IPS-18c (cell line): ENCODE results near the gene DONSON.

Experiments
- H3K4me3 ChIP-seq: 2 replicates; pipeline ENCODE4 v1.7.0; 2013; ENCODE audit warnings: low read depth, mild to moderate bottlenecking, low read length, moderate library complexity; ENCODE audit not compliant: insufficient read depth
- H3K9me3 ChIP-seq: one replicate; pipeline ENCODE4 v1.6.1; 2013; ENCODE audit warnings: mild to moderate bottlenecking, low read length, moderate library complexity; ENCODE audit not compliant: control insufficient read depth, insufficient read depth

The DONSON gene

GRCh38 chr21:33569991-33570390, 18.5 kb downstream of the DONSON start:
- Histone ChIP-seq H3K9me3 (no peaks in the 10 kb centered on the region), H3K4me3 (no peak overlapping the region)

- no peak overlapping the region for H3K4me3 ChIP-seq
- H3K9me3 ChIP-seq, result no peaks in the 10 kb centered on the region
These were observed 20.0 kb downstream of the DONSON start for GRCh38 chr21:33568448-33568847.

GRCh38 chr21:33567914-33568313, 20.6 kb downstream of the DONSON start:
- Histone ChIP-seq H3K9me3 (no peaks in the 10 kb centered on the region), H3K4me3 (no peak overlapping the region)

GRCh38 chr21:33566514-33566913, 22.0 kb downstream of the DONSON start:
- Histone ChIP-seq H3K4me3 (no peak overlapping the region), H3K9me3 (no peaks in the 10 kb centered on the region)

GRCh38 chr21:33562389-33562788, 26.1 kb downstream of the DONSON start:
- Histone ChIP-seq H3K4me3 (no peak overlapping the region), H3K9me3 (no peaks in the 10 kb centered on the region)

GRCh38 chr21:33561373-33561772, 27.1 kb downstream of the DONSON start:
- Histone ChIP-seq H3K9me3 (no peaks in the 10 kb centered on the region), H3K4me3 (no peak overlapping the region)

- Histone ChIP-seq H3K9me3 (no peaks in the 10 kb centered on the region), H3K4me3 (no peak overlapping the region)
These were observed 27.5 kb downstream of the DONSON start for GRCh38 chr21:33560965-33561364.

GRCh38 chr21:33559813-33560212, 28.7 kb downstream of the DONSON start:
- Histone ChIP-seq H3K9me3 (no peaks in the 10 kb centered on the region), H3K4me3 (no peak overlapping the region)

GRCh38 chr21:33558777-33559421, 29.6 kb downstream of the DONSON start:
- Histone ChIP-seq H3K9me3 (no peaks in the 10 kb centered on the region), H3K4me3 (no peak overlapping the region)

- Histone ChIP-seq H3K4me3 (no peak overlapping the region), H3K9me3 (no peaks in the 10 kb centered on the region)
These were observed 31.0 kb downstream of the DONSON start for GRCh38 chr21:33557447-33557846.

- H3K4me3 ChIP-seq, result no peak overlapping the region
- H3K9me3 ChIP-seq, result no peaks in the 10 kb centered on the region
These were observed 33.5 kb downstream of the DONSON start for GRCh38 chr21:33554982-33555344.

GRCh38 chr21:33554236-33554981, 34.1 kb downstream of the DONSON start:
- Histone ChIP-seq H3K9me3 (no peaks in the 10 kb centered on the region), H3K4me3 (no peak overlapping the region)

- no peaks in the 10 kb centered on the region for H3K9me3 ChIP-seq
- H3K4me3 ChIP-seq, result no peak overlapping the region
These were observed 35.4 kb downstream of the DONSON start for GRCh38 chr21:33552999-33553598.

- Histone ChIP-seq H3K4me3 (no peak overlapping the region), H3K9me3 (no peaks in the 10 kb centered on the region)
These were observed 36.1 kb downstream of the DONSON start for GRCh38 chr21:33552093-33552998.

- Histone ChIP-seq H3K9me3 (no peaks in the 10 kb centered on the region), H3K4me3 (no peak overlapping the region)
These were observed 36.8 kb downstream of the DONSON start for GRCh38 chr21:33551664-33552063.

GRCh38 chr21:33550772-33551660, 37.5 kb downstream of the DONSON start:
- Histone ChIP-seq H3K9me3 (no peaks in the 10 kb centered on the region), H3K4me3 (no peak overlapping the region)
